NCI-H774 (cell line): ENCODE results near the gene PARP6.

Experiments
- DNase-seq: peaks from one replicate; lab custom pipeline; 2025; lab: John Stamatoyannopoulos, UW

PARP6 gene

GRCh38 chr15:72199721-72200212 is 72.6 kb downstream of the PARP6 start:
- DNase-seq: peak; percentile 41

GRCh38 chr15:72199205-72199515 is 73.2 kb downstream of the PARP6 start:
- DNase-seq: no peak

- DNase-seq: peak; percentile 87
Measured at GRCh38 chr15:72198356-72199204, 73.8 kb downstream of the PARP6 start.

DNA sequence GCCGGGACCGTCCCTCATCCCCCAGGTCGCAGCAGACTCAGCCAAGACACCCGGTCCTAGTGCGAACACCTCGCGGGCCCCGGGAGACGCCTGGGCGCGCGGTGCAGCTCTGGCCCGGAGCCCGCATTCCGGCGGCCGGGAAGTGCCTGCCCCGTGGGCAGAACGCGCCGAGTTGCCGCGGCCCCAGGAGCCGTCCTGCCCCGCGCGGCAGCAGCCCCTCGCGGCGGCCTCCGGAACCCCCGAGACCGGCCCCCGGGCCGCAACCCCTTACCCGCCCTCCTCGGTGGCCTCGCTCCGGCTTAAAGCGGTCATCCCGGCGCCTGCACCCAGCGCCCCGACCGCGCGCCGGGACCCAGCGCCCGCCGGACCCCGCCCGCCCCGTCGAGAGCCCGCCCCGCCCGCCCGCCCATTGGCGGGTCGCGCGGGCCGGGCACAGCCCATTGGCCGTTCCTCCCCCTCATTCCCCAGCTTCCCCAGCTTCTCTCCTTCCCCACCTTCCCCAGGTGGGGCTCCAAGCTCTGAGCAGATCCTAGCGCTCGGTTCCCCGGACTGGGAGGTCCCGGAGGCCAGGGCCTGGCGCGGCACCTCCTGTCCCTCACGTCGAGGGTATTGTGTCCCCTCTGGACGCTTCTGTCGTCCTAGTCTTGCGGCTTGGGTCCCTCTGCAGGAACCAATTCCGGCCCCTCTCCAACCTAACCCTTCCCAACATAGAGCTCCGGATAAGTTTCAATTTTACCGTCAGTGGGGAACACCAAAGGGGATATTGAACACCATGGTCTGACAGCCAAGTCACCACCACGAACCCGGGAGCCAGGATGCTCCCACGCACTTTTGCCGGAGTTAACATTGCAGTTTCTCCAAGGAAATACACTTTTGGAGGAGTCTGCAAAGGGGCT is 74.6 kb downstream of the PARP6 start, which contains the start of gene GRAMD2A:
TSS of gene GRAMD2A (minus strand) at position 328 of the 896 bp plus-strand sequence.
- peak; percentile 59 for DNase-seq

DNA sequence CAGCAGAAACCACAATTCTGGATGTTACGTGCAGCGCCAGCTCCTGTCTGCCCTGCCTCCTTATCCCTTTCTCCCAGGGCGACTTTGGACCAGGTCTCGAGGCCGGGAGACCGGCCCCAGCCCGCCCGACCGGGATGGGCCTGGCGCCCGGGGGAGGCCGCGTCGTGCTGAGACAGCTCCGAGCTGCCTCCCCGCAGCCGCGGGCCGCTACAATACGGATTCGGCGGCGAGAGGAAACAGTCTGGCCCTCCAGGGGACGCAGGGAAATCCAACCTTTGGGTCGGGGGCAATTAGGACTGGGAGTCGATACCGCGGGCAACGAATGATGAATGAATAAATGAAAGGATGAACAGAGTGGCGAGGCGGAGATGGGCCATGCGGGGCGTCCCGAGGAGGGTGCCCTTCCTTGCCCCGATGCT is 75.3 kb downstream of the PARP6 start:
- no peak for DNase-seq

GRCh38 chr15:72196409-72197040 is 75.8 kb downstream of the PARP6 start:
- no peak for DNase-seq

GRCh38 chr15:72195101-72195511 is 77.2 kb downstream of the PARP6 start:
- DNase-seq: no peak

DNA sequence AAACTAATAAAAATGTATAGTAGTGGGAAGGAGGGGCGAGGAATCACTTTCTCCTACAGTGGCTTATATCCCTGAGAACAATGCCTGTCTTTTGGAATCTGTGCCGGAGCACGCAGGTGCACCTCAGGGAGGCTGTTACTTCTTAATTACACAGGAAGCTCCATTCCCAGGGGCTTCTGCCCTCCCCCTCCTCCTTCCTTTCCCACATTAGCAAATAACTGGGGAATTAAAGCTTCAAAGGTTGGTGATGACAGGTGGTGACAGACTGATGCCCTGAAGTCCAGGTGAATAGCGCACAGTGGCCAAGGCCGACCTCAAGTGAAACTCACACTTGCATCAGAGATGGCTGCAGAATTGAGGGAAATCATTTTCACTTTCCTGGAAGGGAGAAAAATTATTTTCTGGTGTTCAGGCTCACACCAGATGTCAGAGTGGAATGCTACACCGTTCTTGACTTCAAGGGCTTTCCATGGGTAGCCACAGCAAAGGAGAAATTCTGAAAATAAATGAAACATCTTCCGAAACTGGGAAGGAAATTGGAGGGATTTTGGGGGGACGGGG is 78.4 kb downstream of the PARP6 start:
- no peak for DNase-seq

GRCh38 chr15:72192416-72192815 is 79.9 kb downstream of the PARP6 start:
- DNase-seq: no peak
